Measurements from ENCODE around the gene EEF2KMT. TPM values are rescaled to one million over a fixed set of nuclear protein-coding genes. Genes with fewer than 3 reads are reported as not detected.
"Not testable (repeated sequence)": the region's sequence is repeated elsewhere in the genome, so short reads cannot be mapped to it uniquely, and the experiment has no call there.

EEF2KMT gene
- total RNA-seq (2014; rRNA removed; shearing (Covaris generic)) = 9.2 and 11.5 TPM in 2 replicates
- total RNA-seq (2022) = 13.0 and 18.5 TPM in 2 replicates
- percentile 51 among the genes with signal in this experiment for Bru-seq, nascent RNA
- percentile 40 among the genes with signal in this experiment for BruChase-seq, experiment 1, labeled RNA remaining after a 6-hour chase
- BruChase-seq, experiment 2, labeled RNA remaining after a 2-hour chase = percentile 47 among the genes with signal in this experiment
- long read RNA-seq, transcript EEF2KMT-202 (7 exons, 2,268 nt) = minor isoform, 9 of 60 reads
- long read RNA-seq, transcript EEF2KMT-201 (8 exons, 2,390 nt) = major isoform, 28 of 60 reads
- long read RNA-seq, partial matches to known transcripts = 2 of 60 reads
- long read RNA-seq, other reads (novel, unspliced or antisense) = 20 of 60 reads

DNA sequence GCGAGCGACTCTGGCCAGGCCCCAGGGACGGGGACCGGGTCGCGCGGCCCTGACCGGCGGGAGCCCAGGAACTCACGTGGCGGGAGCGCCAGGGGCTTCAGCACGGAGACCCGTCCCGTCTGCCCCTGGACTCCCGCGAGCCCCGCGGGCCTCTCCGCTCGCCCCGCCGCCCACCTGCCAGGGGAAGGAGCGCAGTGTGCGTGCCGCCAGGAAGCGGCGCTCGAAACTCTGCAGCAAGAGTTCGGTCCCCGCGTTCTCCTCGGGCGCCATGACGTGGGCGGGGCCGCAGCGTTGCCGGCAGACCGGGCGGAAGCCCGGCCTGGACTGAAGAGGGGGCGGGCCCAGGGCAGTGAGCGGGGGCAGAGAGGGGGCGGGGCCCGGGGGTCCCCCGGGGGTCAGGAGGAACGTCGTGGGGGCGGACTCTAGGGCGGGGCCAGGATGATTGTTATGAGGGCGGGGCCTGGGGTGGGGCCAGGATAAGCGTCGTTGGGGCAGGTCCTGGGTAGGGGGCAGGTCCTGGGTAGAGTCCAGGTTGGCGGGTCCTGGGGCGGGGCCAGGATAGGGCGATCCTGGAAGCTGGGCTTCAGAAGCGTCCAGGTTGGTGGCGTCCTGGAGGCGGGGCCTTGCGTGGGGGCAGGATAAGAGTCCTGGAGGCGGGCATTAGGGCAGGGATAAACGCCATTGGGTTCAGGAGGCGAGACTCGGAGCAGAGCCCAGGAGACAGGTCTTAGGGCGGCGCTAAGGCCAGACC, at the start of gene EEF2KMT:
Gene EEF2KMT (minus strand): TSS at position 326 of the 751 bp plus-strand sequence. CDS start 56 bp downstream, at position 270.
- BruUV-seq (replicated peaks); H3K27ac ChIP-seq (ENCODE audit: low read depth, low read length, poor library complexity, severe bottlenecking); H3K79me2 ChIP-seq (ENCODE audit: insufficient read depth, low read depth, low read length); H3K36me3 ChIP-seq (ENCODE audit: insufficient read depth, low read length); H3K4me1 ChIP-seq (ENCODE audit: insufficient read depth, low read length, poor library complexity, severe bottlenecking); H4K20me1 ChIP-seq (ENCODE audit: insufficient read depth, low read length); H3K9me3 ChIP-seq (ENCODE audit: low read length); H3K9me2 ChIP-seq (ENCODE audit: insufficient read depth, low read length): not testable (repeated sequence)
- CTCF ChIA-PET (ENCODE audit: unreplicated experiment) = interaction anchor here (0.6 kb wide), 1 partner anchor 360 kb away, joined by 3 read pairs; no protein-coding TSS in a partner anchor
- H2AFZ ChIP-seq (ENCODE audit: low read length) = peak within 1 kb of the TSS; percentile 91
- H3K4me3 ChIP-seq (ENCODE audit: low read depth, low read length, poor library complexity, severe bottlenecking) = peak within 1 kb of the TSS; percentile 92
- DNase-seq (ENCODE audit: low spot score) = peak; percentile 95
- H3K4me2 ChIP-seq (ENCODE audit: low read length) = peak within 1 kb of the TSS; percentile 96
- POLR2A ChIA-PET = interaction anchor here (0.8 kb wide), 1 partner anchor 25 kb away, joined by 7 read pairs; the partner anchor contains the start of gene ALG1
- intact Hi-C loops (cut with micrococcal nuclease; ENCODE audit: unreplicated experiment) = loop anchor here (2.0 kb wide), 1 partner anchor 27 kb away; the partner anchor contains the start of gene ALG1

- H3K4me2 ChIP-seq (ENCODE audit: low read length); H3K9me2 ChIP-seq (ENCODE audit: insufficient read depth, low read length); CTCF ChIA-PET (ENCODE audit: unreplicated experiment); H3K4me3 ChIP-seq (ENCODE audit: low read depth, low read length, poor library complexity, severe bottlenecking); H2AFZ ChIP-seq (ENCODE audit: low read length); H3K79me2 ChIP-seq (ENCODE audit: insufficient read depth, low read depth, low read length); POLR2A ChIA-PET; BruUV-seq (replicated peaks); H3K9me3 ChIP-seq (ENCODE audit: low read length); H3K27ac ChIP-seq (ENCODE audit: low read depth, low read length, poor library complexity, severe bottlenecking); H4K20me1 ChIP-seq (ENCODE audit: insufficient read depth, low read length); DNase-seq (ENCODE audit: low spot score); H3K36me3 ChIP-seq (ENCODE audit: insufficient read depth, low read length); H3K4me1 ChIP-seq (ENCODE audit: insufficient read depth, low read length, poor library complexity, severe bottlenecking); intact Hi-C loops (cut with micrococcal nuclease; ENCODE audit: unreplicated experiment): not testable (repeated sequence)
These were observed 47.0 kb upstream of the EEF2KMT start for GRCh38 chr16:5144621-5144956.

DNA sequence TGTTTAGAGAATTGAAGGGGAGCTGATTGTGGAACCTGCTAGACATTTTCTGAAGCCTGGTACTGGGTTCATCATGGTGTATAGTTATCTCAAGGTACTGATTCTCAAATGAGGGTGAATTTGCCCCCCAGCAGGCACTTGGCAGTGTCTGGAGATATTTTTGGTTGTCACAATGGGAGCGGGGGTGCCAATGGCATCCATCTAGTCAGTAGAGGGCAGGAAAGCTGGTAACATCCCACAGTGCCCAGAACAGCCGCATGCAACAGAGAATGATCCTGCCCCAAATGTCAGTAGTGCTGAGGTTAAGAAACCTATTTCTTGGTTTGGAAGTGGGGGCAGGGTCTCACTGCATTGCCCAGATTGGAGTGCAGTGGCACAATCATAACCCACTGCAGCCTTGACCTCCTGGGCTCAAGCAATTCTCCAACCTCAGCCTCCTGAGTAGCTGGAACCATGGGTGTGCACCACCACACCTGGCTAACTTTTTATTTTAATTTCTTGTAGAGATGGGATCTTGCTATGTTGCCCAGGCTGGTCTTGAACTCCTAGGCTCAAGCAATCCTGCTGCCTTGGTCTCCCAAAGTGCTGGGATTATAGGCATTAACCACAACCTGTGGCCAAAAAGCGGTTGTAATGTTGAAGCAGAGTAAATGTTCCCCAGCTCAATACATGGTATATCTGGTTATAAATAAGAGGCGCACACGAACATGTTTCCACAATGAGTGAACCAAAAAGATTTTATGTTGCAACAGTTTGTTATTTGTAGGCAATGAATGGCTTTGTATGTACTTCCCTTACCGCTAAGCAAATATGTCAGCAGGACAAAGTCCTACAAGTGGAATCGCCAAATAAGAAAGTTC, 46.4 kb upstream of the EEF2KMT start:
- H3K4me3 ChIP-seq (ENCODE audit: low read depth, low read length, poor library complexity, severe bottlenecking) = no peak overlapping the region
- H2AFZ ChIP-seq (ENCODE audit: low read length) = no peak overlapping the region
- no TSS peak for BruUV-seq (replicated peaks)
- no peak overlapping the region for H3K27ac ChIP-seq (ENCODE audit: low read depth, low read length, poor library complexity, severe bottlenecking)
- no peaks in the 10 kb centered on the region for H4K20me1 ChIP-seq (ENCODE audit: insufficient read depth, low read length)
- no peaks in the 10 kb centered on the region for H3K4me1 ChIP-seq (ENCODE audit: insufficient read depth, low read length, poor library complexity, severe bottlenecking)
- intact Hi-C loops (cut with micrococcal nuclease; ENCODE audit: unreplicated experiment) = no loop called here
- no peak for TF ChIP-seq EZH2phosphoT487 (IDR thresholded peaks at IDR 0.05; ENCODE audit: borderline replicate concordance, low read depth, low read length)
- TF ChIP-seq, protein P1, sequence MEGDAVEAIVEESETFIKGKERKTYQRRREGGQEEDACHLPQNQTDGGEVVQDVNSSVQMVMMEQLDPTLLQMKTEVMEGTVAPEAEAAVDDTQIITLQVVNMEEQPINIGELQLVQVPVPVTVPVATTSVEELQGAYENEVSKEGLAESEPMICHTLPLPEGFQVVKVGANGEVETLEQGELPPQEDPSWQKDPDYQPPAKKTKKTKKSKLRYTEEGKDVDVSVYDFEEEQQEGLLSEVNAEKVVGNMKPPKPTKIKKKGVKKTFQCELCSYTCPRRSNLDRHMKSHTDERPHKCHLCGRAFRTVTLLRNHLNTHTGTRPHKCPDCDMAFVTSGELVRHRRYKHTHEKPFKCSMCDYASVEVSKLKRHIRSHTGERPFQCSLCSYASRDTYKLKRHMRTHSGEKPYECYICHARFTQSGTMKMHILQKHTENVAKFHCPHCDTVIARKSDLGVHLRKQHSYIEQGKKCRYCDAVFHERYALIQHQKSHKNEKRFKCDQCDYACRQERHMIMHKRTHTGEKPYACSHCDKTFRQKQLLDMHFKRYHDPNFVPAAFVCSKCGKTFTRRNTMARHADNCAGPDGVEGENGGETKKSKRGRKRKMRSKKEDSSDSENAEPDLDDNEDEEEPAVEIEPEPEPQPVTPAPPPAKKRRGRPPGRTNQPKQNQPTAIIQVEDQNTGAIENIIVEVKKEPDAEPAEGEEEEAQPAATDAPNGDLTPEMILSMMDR (conservative IDR thresholded peaks at IDR 0.05; ENCODE audit: low read length) = no peak
- no peaks in the 10 kb centered on the region for H3K9me3 ChIP-seq (ENCODE audit: low read length)
- no peak overlapping the region for H3K4me2 ChIP-seq (ENCODE audit: low read length)
- H3K79me2 ChIP-seq (ENCODE audit: insufficient read depth, low read depth, low read length) = no peaks in the 10 kb centered on the region
- no peaks in the 10 kb centered on the region for H3K36me3 ChIP-seq (ENCODE audit: insufficient read depth, low read length)
- ChIA-PET POLR2A (no interaction called here), CTCF (ENCODE audit: unreplicated experiment) (no interaction called here)
- no peaks in the 10 kb centered on the region for H3K9me2 ChIP-seq (ENCODE audit: insufficient read depth, low read length)
- no peak for DNase-seq (ENCODE audit: low spot score)

GRCh38 chr16:5140151-5140550, 42.6 kb upstream of the EEF2KMT start:
- H3K79me2 ChIP-seq (ENCODE audit: insufficient read depth, low read depth, low read length); H3K36me3 ChIP-seq (ENCODE audit: insufficient read depth, low read length); H3K9me3 ChIP-seq (ENCODE audit: low read length); CTCF ChIA-PET (ENCODE audit: unreplicated experiment); H4K20me1 ChIP-seq (ENCODE audit: insufficient read depth, low read length); H3K4me1 ChIP-seq (ENCODE audit: insufficient read depth, low read length, poor library complexity, severe bottlenecking); BruUV-seq (replicated peaks); H3K4me3 ChIP-seq (ENCODE audit: low read depth, low read length, poor library complexity, severe bottlenecking); H3K9me2 ChIP-seq (ENCODE audit: insufficient read depth, low read length); DNase-seq (ENCODE audit: low spot score); H3K27ac ChIP-seq (ENCODE audit: low read depth, low read length, poor library complexity, severe bottlenecking); POLR2A ChIA-PET; H3K4me2 ChIP-seq (ENCODE audit: low read length); intact Hi-C loops (cut with micrococcal nuclease; ENCODE audit: unreplicated experiment); H2AFZ ChIP-seq (ENCODE audit: low read length): not testable (repeated sequence)

- POLR2A ChIA-PET; DNase-seq (ENCODE audit: low spot score); H3K9me3 ChIP-seq (ENCODE audit: low read length); BruUV-seq (replicated peaks); intact Hi-C loops (cut with micrococcal nuclease; ENCODE audit: unreplicated experiment); H3K4me2 ChIP-seq (ENCODE audit: low read length); H3K36me3 ChIP-seq (ENCODE audit: insufficient read depth, low read length); H3K4me3 ChIP-seq (ENCODE audit: low read depth, low read length, poor library complexity, severe bottlenecking); H3K4me1 ChIP-seq (ENCODE audit: insufficient read depth, low read length, poor library complexity, severe bottlenecking); H3K9me2 ChIP-seq (ENCODE audit: insufficient read depth, low read length); CTCF ChIA-PET (ENCODE audit: unreplicated experiment); H4K20me1 ChIP-seq (ENCODE audit: insufficient read depth, low read length); H3K79me2 ChIP-seq (ENCODE audit: insufficient read depth, low read depth, low read length); H3K27ac ChIP-seq (ENCODE audit: low read depth, low read length, poor library complexity, severe bottlenecking); H2AFZ ChIP-seq (ENCODE audit: low read length): not testable (repeated sequence)
These were observed 37.3 kb upstream of the EEF2KMT start for GRCh38 chr16:5134739-5135452.
